Testis (tissue), 3 donors: Measurements from ENCODE around the gene CALR. TPM values are rescaled to one million over a fixed set of nuclear protein-coding genes. Genes with fewer than 3 reads are reported as not detected.
A peak's percentile ranks its signal among the peaks of the same experiment; 100 is the strongest.
"Not testable (repeated sequence)": the region's sequence is repeated elsewhere in the genome, so short reads cannot be mapped to it uniquely, and the experiment has no call there.

ENCODE experiments used
- DNase-seq: peaks from one replicate; pipeline ENCODE4 v3.0.0-alpha.2; 2019
- H3K27ac ChIP-seq, 2 donors: fragments of 200-600 bp; sonication (generic); one replicate each; pipeline ENCODE4 v1.5.1; 2019
- H3K27me3 ChIP-seq: fragments of 200-600 bp; sonication (generic); one replicate; pipeline ENCODE4 v1.5.1; 2019
- H3K36me3 ChIP-seq: fragments of 200-600 bp; sonication (generic); one replicate; pipeline ENCODE4 v1.5.1; 2017; ENCODE audit warnings: low read depth; ENCODE audit errors: missing control alignments
- H3K4me1 ChIP-seq: fragments of 200-600 bp; sonication (generic); one replicate; pipeline ENCODE4 v1.5.1; 2019
- H3K4me3 ChIP-seq, 2 donors: fragments of 200-600 bp; sonication (generic); one replicate each; pipeline ENCODE4 v1.5.1; 2017 to 2019
- H3K9me3 ChIP-seq: fragments of 200-600 bp; sonication (generic); one replicate; pipeline ENCODE4 v1.5.1; 2017
- CTCF ChIP-seq, 3 experiments: fragments of 450-650 bp in 2 of 3; fragments of 200-600 bp in 1 of 3; sonication (generic) in 1 of 3; IDR thresholded peaks; one replicate each; pipeline ENCODE4 v1.5.1; 2016 to 2019; ENCODE audit warnings: antibody characterized with exemption in 3 of 3, mild to moderate bottlenecking in 2 of 3, moderate library complexity in 1 of 3
- POLR2A ChIP-seq: fragments of 450-650 bp; IDR thresholded peaks from one replicate; pipeline ENCODE4 v1.6.1; 2017; ENCODE audit warnings: antibody characterized with exemption, mild to moderate bottlenecking, moderate library complexity
- WGBS, 2 donors: methylation state at CpG; one replicate each; pipeline ENCODE4 v1.1.5; 2018; 5-methylcytosine and 5-hydroxymethylcytosine counted together
- intact Hi-C: fragments of 100-400 bp; cut with DNase I; formaldehyde crosslinking; loops from one replicate; pipeline ENCODE4 v1.15.1; 2023; ENCODE audit warnings: low total_unique reads
- polyA plus RNA-seq: library from polyadenylated mRNA; stranded (reverse); fragments of 350-450 nt; fragmentation: Illumina TruSeq; extraction: RNeasy Lipid Tissue Mini Kit (QIAGEN cat#74804); gene quantifications from one replicate; pipeline ENCODE4 v1.2.3, GENCODE V29; 2014; ENCODE audit warnings: low read depth, low replicate concordance; ENCODE audit not compliant: insufficient read depth
- total RNA-seq, 2 donors: library from RNA; depleted of rRNA; stranded (reverse); fragments of >200 nt; gene quantifications; one replicate each; pipeline ENCODE4 v1.2.3, GENCODE V29; 2016

CALR gene
- total and polyA plus RNA-seq, 3 donors from 2014 or later, result 389 to 538 (median 467) TPM

- peaks cover 19% of the 10 kb centered on the region for H3K4me1 ChIP-seq
- peak overlapping the region in 1 of 2 donors; percentile 89 for H3K27ac ChIP-seq
- no peaks in the 10 kb centered on the region for H3K27me3 ChIP-seq
- WGBS, 2 donors, result 38 to 41% methylated on average over 9 to 12 of the region's 12 CpGs
- no peaks in the 10 kb centered on the region for H3K9me3 ChIP-seq
- TF ChIP-seq CTCF (IDR thresholded peaks at IDR 0.05) (no peak), POLR2A (no peak)
- no peaks in the 10 kb centered on the region for H3K36me3 ChIP-seq
- H3K4me3 ChIP-seq, result peak overlapping the region; percentile 82 to 83
- DNase-seq, result no peak
- intact Hi-C loops, result no loop called here
Observed at GRCh38 chr19:12955996-12956395, 17.6 kb downstream of the CALR start.

- no peaks in the 10 kb centered on the region for H3K36me3 ChIP-seq
- WGBS, 2 donors, result 3 to 4% methylated on average over 54 to 76 of the region's 84 CpGs
- TF ChIP-seq POLR2A (peak; percentile 21), CTCF (IDR thresholded peaks at IDR 0.05) (no peak)
- no peaks in the 10 kb centered on the region for H3K9me3 ChIP-seq
- peak; percentile 86 for DNase-seq
- peak within 1 kb of the TSS; percentile 82 to 83 for H3K4me3 ChIP-seq
- intact Hi-C loops, result no loop called here
- peak within 1 kb of the TSS; percentile 82 to 89 for H3K27ac ChIP-seq
- no peaks in the 10 kb centered on the region for H3K27me3 ChIP-seq
- peaks cover 19% of the 10 kb centered on the region for H3K4me1 ChIP-seq
Observed at GRCh38 chr19:12956446-12957388, 18.3 kb downstream of the CALR start, which contains the start of gene GADD45GIP1. Gene GADD45GIP1, minus strand, starts transcription at chr19:12957223. Its CDS starts 11 bp downstream, at chr19:12957212.

- intact Hi-C loops, DNase-seq, H3K27me3 ChIP-seq, H3K36me3 ChIP-seq, H3K9me3 ChIP-seq: not testable (repeated sequence)
- H3K27ac ChIP-seq, result peak overlapping the region; percentile 82 to 89
- peak overlapping the region; percentile 82 to 83 for H3K4me3 ChIP-seq
- 22 to 29% methylated on average over 26 to 31 of the region's 31 CpGs for WGBS, 2 donors
- peaks cover 19% of the 10 kb centered on the region for H3K4me1 ChIP-seq
Observed at GRCh38 chr19:12957389-12957952, 19.1 kb downstream of the CALR start.

GRCh38 chr19:12959481-12959880 is 21.1 kb downstream of the CALR start:
- no peak for DNase-seq
- intact Hi-C loops, result no loop called here
- H3K4me3 ChIP-seq, result no peak overlapping the region
- no peaks in the 10 kb centered on the region for H3K9me3 ChIP-seq
- 75 to 77% methylated on average over 6 of the region's 6 CpGs for WGBS, 2 donors
- no peak for TF ChIP-seq POLR2A
- TF ChIP-seq CTCF (IDR thresholded peaks at IDR 0.05), result no peak
- peaks cover 8% of the 10 kb centered on the region for H3K4me1 ChIP-seq
- no peaks in the 10 kb centered on the region for H3K27me3 ChIP-seq
- no peaks in the 10 kb centered on the region for H3K36me3 ChIP-seq
- H3K27ac ChIP-seq, result no peak overlapping the region
